ENCODE measurements around the gene CHI3L1.
A peak's percentile ranks its signal among the peaks of the same experiment; 100 is the strongest.

CHI3L1 gene

DNA sequence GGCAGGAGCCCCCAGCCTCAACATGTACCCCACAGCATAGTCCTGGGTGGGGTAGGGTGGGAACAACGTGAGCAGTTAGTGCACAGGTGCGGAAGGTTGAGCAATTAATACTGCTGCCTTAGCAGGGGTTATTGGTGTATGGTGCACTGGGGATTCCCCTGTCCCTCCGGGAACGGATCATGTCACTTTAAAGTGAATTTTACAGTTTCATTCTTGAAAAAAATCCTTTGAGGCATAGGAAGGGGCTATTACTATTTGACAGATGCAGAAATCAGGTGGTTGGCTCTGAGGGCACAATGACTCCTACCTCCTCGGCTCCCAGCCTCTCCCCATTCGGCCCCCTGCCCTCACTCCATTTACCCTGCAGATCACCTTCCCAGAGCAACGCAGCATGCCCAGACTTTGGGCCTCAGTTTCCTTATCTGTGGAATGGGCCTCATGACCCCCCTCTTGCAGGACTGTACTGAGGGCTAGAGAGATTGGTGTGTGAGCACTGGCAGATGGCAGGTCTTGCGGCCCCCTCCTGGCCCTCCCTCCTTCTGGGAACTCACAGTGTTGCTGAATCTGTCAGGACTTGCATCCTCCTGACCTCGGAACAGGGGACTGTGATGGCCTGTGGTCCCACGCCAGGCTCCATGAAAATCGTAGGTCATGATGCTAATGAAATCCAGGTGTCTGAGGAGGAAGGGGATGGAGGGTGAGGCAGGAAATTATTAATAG lies 5.7 kb downstream of the CHI3L1 start:
- DNase-seq, result no peak

DNA sequence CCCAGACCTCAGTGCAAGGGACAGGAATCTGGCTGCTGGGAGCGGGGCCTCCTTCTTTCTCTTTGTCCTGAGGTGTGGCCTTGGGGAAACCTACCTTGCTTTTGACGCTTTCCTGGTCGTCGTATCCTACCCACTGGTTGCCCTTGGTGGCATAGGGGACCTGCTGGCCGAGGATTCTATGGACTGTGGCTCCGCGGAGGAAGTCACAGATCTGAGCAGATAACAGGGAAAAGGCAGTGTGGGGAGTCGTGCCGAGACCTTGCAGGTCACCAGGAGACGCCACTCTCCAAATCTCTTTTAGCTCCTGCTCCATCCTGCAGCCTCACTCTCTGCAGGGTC lies 6.9 kb downstream of the CHI3L1 start:
- DNase-seq, result no peak

- no peak for DNase-seq
Measured at GRCh38 chr1:203178821-203179666, 7.5 kb downstream of the CHI3L1 start.

DNA sequence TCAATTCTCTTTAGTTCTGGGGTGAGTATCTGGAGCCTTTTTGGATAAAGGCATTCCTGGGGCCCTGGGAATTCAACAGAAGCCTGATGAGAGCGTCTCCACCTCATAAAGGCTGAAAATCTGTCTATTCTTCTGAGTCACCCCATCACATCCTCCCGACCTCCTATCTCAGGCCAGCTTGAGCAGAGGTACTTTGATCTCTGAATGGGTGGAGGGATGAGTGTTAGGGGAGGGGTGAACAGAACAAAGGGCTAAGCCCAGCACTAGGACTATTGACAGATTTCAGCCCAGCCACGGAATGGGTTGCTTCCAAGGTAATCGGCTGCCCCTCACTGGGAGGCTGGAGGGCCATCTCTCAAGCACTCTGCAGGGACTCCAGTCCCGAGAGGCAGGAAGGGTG lies 8.4 kb downstream of the CHI3L1 start:
- DNase-seq, result peak; percentile 7

DNA sequence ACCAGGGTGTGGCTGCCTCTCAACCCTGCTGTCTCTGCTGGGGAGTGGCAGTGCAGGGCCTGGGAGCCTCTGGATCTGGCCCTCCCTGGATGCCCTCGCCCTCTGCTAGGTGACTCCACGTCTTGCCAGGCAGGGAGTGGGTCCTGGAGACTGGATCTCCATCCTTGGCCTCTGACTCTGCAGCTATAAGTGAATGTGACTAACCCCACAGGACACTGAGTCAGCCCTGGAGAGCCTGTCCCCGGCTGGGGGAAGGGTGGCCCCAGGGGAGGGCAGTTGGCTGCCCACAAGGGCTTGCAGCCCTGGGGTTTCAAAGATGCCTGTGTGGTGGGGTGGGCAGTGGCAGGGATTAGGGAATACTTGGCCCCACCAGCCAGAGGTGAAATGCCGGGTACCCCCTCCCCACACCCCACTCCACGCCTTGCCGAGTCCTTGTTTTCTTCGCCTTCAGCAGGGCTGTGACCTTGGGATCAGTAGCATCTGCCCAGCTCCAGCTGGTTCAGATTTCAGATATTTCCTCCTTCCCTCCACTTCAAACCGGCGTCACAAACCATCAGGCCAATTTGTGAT lies 8.9 kb downstream of the CHI3L1 start:
- no peak for DNase-seq

GRCh38 chr1:203177036-203177405 lies 9.5 kb downstream of the CHI3L1 start:
- no peak for DNase-seq

DNA sequence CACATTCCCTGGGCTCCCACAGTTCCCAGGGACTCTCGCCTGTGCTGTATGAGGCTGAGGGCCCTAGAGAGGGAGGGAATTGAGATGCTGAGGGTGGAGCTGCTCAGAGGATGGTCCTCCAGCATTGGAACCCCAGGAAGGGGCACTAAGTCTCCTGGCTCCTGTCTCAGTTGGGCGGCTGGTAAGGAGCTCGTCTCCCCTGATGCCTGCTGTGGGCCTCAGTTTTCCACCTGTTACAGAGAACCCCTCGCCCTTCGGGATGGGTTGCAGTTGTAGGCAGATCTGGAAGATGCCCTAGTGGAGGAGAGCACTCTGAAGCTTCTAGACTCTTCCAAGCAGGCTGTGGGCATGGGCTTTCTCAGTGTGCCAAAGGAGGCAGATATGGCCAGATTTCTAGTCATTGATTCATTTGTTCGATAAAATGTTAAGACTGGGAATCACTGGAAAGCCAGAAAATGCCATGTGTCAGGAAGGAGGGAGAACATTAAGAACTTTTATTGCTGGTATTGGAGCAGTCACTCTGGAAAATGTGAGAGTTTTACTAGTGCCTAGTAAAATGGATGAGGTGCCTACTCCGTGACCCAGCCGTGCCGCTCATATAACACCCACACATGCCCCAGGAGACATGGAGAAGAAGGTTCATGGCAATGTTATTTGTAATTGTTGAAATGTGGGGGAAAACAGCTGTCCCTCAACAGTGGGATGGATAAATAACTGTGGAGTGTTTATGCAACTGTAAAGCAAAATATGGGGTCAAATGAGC lies 10.1 kb downstream of the CHI3L1 start:
- no peak for DNase-seq

GRCh38 chr1:203175827-203176241 lies 10.7 kb downstream of the CHI3L1 start:
- DNase-seq, result no peak

DNA sequence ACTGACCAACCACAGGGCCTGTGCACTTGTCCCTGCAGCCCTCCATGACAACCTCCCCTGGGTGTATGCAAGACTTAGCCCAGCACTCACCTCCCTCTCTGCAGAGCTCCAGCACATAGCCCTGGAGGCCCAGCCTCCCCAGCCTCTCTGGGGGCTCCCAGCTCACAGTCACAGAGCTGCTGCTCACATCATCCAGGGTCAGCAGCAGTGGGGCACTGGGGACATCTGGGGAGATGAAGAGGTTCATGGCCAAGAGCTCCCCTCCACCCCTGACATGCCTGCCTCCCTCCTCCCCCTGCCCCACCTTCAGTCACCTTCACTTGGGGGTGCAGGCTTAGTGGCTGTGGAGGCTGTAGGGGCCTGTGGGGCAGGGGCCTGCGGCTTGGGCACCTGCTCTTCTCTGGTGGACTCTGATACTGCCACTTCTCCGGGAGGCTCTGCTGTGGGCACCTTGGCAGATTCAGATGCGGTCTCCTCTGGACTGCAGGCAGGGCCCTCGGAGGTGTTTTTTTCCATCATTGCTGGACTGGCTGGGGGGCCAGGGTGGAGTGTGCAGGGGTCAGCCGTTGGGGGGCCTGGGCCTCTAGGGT lies 11.2 kb downstream of the CHI3L1 start, which contains the start of gene MYBPH:
Gene MYBPH (minus strand): TSS at position 590 of the 590 bp plus-strand sequence. CDS start 71 bp downstream, at position 519.
- DNase-seq, result no peak

DNA sequence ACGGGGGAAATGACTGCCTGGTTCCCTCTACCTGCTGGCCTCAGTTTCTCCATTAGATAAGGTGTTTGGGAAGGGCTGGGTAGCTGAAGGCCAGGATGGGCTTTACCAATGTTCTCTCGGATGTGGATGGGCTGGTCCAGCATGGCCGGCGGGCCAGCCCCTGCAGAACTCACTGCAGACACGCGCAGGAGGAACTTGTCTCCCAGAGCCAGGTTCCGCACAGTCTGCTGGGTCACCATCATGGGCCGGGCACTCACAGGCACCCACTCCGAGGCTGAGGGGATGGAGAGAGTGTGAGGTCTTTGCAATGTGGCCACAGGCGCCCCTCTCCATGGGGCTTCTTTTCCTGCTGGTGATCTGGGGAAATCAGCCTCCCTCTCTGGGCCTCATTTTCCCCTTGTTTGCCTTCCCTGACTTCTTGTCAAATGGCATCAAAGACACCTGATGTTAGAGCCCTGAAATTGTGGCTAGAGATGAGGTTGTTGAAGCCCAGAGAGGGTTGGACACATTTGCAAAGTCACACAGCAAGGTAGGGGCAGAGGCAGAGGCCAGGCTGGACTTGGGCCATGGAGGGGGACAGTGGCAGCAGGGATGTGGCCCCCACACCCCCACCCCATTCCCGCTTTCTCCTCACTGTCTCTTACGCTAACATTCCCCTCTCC lies 12.0 kb downstream of the CHI3L1 start:
- DNase-seq, result no peak

- DNase-seq, result peak; percentile 79
Measured at GRCh38 chr1:203173566-203173965, 12.9 kb downstream of the CHI3L1 start.

DNA sequence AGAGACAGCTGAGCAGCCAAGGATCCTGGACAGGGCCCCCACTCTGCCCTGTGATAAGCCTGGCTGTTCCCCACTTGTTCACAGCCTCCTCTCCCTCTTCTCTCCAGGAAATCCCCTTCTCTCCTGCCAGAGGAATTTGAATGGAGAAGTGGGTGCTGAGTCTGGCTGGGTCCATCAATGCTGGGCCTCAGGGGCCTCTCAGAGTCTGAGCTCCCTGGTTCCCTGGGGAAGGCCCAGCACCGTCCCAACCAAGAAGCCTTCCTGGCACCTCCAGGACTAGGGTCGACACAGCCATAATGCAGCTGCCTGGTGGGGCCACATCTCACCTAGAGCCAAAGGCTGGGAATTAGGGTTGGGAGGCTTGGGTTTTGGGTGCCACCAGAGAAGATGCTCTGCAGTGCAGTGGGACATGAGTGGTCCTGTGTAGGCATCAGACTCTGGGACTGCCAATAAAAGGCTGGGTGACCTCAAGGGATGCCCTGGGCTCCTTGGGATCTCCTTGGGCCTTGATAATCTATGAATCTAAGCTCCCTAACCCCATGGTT lies 13.4 kb downstream of the CHI3L1 start:
- DNase-seq, result no peak

- peak; percentile 28 for DNase-seq
Measured at GRCh38 chr1:203172184-203173010, 14.1 kb downstream of the CHI3L1 start.

GRCh38 chr1:203171341-203172183 lies 14.9 kb downstream of the CHI3L1 start:
- DNase-seq, result no peak

- no peak for DNase-seq
Measured at GRCh38 chr1:203170625-203171330, 15.7 kb downstream of the CHI3L1 start.

- DNase-seq, result no peak
Measured at GRCh38 chr1:203169770-203170520, 16.6 kb downstream of the CHI3L1 start.

- no peak for DNase-seq
Measured at GRCh38 chr1:203168991-203169390, 17.5 kb downstream of the CHI3L1 start.

DNA sequence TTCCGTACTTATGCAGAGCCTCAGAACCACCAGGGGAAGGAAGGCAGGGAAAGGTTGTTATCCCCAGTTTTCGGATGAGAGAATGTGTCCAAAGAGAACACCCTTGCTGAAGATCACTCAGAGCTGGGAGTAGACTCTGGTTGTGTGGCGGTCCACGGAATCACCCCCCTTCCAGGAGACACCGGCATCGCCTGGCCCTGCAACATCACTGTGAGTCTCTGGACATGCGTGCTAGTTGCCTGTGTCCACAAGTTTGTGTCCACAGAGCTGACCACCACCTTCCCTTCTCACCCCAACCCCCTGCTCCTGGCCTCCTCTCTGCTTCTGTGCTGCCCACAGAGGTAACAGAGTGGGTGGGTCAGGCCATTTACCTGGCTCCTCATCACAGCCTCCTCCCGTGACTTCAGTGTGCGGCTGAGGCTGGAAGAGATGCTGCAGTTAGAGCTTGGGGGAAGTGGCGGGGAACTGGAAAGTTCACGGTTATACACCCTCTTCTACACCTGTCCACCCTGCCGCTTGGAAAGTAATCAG lies 18.2 kb downstream of the CHI3L1 start:
- DNase-seq, result no peak

DNA sequence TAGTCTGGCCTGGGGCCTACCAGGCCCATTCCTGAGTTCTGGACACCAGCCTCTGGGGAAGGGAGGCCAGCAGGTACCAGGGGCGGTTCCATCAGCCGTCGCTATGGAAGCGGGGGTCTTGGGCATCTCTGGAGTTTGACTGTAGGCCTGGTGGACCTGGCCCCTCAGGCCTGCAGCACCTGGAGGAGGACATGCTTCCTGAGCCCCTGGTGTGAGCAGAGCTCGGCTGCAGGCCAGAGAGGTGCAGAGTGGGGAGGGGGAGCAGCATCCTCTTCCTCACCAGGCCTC lies 18.6 kb downstream of the CHI3L1 start:
- no peak for DNase-seq

Data from NCI-H524 treated with DMSO at 0.1 percent for 48 hours (cell line).